H1 (cell line): ENCODE measurements around the gene DDR1. TPM values are rescaled to one million over a fixed set of nuclear protein-coding genes. Genes with fewer than 3 reads are reported as not detected.
"Not testable (repeated sequence)": the region's sequence is repeated elsewhere in the genome, so short reads cannot be mapped to it uniquely, and the experiment has no call there.

Experiments
- CTCF ChIA-PET: fragments of 300-600 bp; sonication (Branson Sonifier 250); formaldehyde crosslinking; loops from one replicate; lab custom pipeline; 2021; ENCODE audit not compliant: partially characterized antibody; lab: Charles Lee
- POLR2A ChIA-PET: fragments of 300-600 bp; sonication (Branson Sonifier 250); formaldehyde crosslinking; loops from one replicate; lab custom pipeline; 2021; ENCODE audit warnings: inconsistent platforms; ENCODE audit not compliant: partially characterized antibody; lab: Charles Lee
- DNase-seq, 2 experiments: peaks; one replicate each; pipeline versions ENCODE4 v3.0.0 to v3.0.0-alpha.2; 2010 to 2022; ENCODE audit warnings: low spot score in 2 of 2, low read depth in 1 of 2, mixed read lengths in 1 of 2
- FAIRE-seq: peaks from 2 replicates; lab custom pipeline; 2011; peaks lifted over from hg19 to GRCh38; lab: Jason Lieb, UNC
- H2AFZ ChIP-seq: 2 replicates; pipeline ENCODE4 v1.8.1; 2012; ENCODE audit warnings: low read length, inconsistent platforms
- H2AK5ac ChIP-seq: 2 replicates; pipeline ENCODE4 v1.6.1; 2013; ENCODE audit warnings: low read depth, low read length
- H2BK120ac ChIP-seq: replicated peaks from 2 replicates; pipeline ENCODE3; 2013; ENCODE audit warnings: low read depth, low read length, inconsistent platforms
- H2BK12ac ChIP-seq: 2 replicates; pipeline ENCODE4 v1.6.1; 2013; ENCODE audit warnings: low read depth, low read length
- H2BK15ac ChIP-seq: 2 replicates; pipeline ENCODE4 v1.6.1; 2013; ENCODE audit warnings: low read length
- H2BK20ac ChIP-seq: 2 replicates; pipeline ENCODE4 v1.6.1; 2013; ENCODE audit warnings: low read length
- H2BK5ac ChIP-seq: 2 replicates; pipeline ENCODE4 v1.6.1; 2013; ENCODE audit warnings: low read depth, low read length
- H3K14ac ChIP-seq: 2 replicates; pipeline ENCODE4 v1.6.1; 2013; ENCODE audit warnings: inconsistent platforms; ENCODE audit not compliant: insufficient read length
- H3K18ac ChIP-seq: 2 replicates; pipeline ENCODE4 v1.6.1; 2013; ENCODE audit warnings: low read length; ENCODE audit errors: extremely low read depth
- H3K23ac ChIP-seq: 2 replicates; pipeline ENCODE4 v1.6.1; 2013; ENCODE audit warnings: inconsistent platforms; ENCODE audit not compliant: insufficient read length
- H3K23me2 ChIP-seq: 2 replicates; pipeline ENCODE4 v1.6.1; 2013; ENCODE audit warnings: low read depth, low read length
- H3K27ac ChIP-seq: 2 replicates; pipeline ENCODE4 v1.6.1; 2011; ENCODE audit warnings: low read depth, low read length, inconsistent platforms
- H3K27me3 ChIP-seq, 4 experiments: replicated peaks in 1 of 4; 1 replicate in 1 of 4; 2 replicates in 3 of 4; pipeline versions ENCODE4 v1.6.1 to v1.8.1; 2011 to 2013; ENCODE audit warnings: low read length in 3 of 4, mild to moderate bottlenecking in 3 of 4, inconsistent platforms in 2 of 4, mixed read lengths in 2 of 4, moderate library complexity in 1 of 4; ENCODE audit not compliant: control insufficient read depth in 3 of 4, insufficient read depth in 3 of 4; ENCODE audit errors: extremely low read depth in 1 of 4
- H3K36me3 ChIP-seq, 4 experiments: 2 replicates each; pipeline versions ENCODE4 v1.6.1 to v1.8.1; 2011 to 2013; ENCODE audit warnings: mild to moderate bottlenecking in 4 of 4, low read length in 3 of 4, moderate library complexity in 2 of 4, control low read depth in 1 of 4, inconsistent platforms in 1 of 4; ENCODE audit not compliant: insufficient read depth in 4 of 4, control insufficient read depth in 2 of 4
- H3K4ac ChIP-seq: replicated peaks from 2 replicates; pipeline ENCODE3; 2013; ENCODE audit warnings: low read length, low read depth, mixed read lengths, inconsistent platforms; ENCODE audit not compliant: insufficient read length
- H3K4me1 ChIP-seq, 4 experiments: replicated peaks in 1 of 4; 1 replicate in 1 of 4; 2 replicates in 3 of 4; pipeline versions ENCODE4 v1.6.1 to v1.8.1; 2011 to 2013; ENCODE audit warnings: low read length in 3 of 4, inconsistent platforms in 2 of 4, mixed read lengths in 1 of 4; ENCODE audit not compliant: insufficient read depth in 4 of 4, control insufficient read depth in 3 of 4
- H3K4me2 ChIP-seq, 2 experiments: 2 replicates each; pipeline versions ENCODE4 v1.6.1 to v1.8.1; 2011 to 2013; ENCODE audit warnings: low read depth in 2 of 2, low read length in 2 of 2, control low read depth in 1 of 2, inconsistent platforms in 1 of 2, mild to moderate bottlenecking in 1 of 2; ENCODE audit not compliant: insufficient read depth in 1 of 2
- H3K4me3 ChIP-seq, 4 experiments: fragments of 200-600, 300-600 bp in 1 of 4; sonication (generic), shearing (Covaris generic), sonication (Bioruptor Twin) in 1 of 4; 2 replicates each; pipeline versions ENCODE4 v1.5.1 to v1.8.1; 2011 to 2016; ENCODE audit warnings: low read length in 4 of 4, low read depth in 3 of 4, control low read depth in 2 of 4, inconsistent platforms in 2 of 4, mild to moderate bottlenecking in 2 of 4, mixed read lengths in 1 of 4, moderate library complexity in 1 of 4; ENCODE audit not compliant: insufficient read depth in 2 of 4; ENCODE audit errors: extremely low read depth in 1 of 4
- H3K56ac ChIP-seq: replicated peaks from 2 replicates; pipeline ENCODE3; 2013; ENCODE audit warnings: low read depth, mild to moderate bottlenecking, mixed read lengths, low read length, inconsistent platforms; ENCODE audit not compliant: insufficient read length
- H3K79me1 ChIP-seq: 2 replicates; pipeline ENCODE4 v1.6.1; 2013; ENCODE audit warnings: low read depth, low read length, control low read depth
- H3K79me2 ChIP-seq, 2 experiments: 2 replicates each; pipeline versions ENCODE4 v1.6.1 to v1.8.1; 2012 to 2013; ENCODE audit warnings: low read length in 2 of 2, mild to moderate bottlenecking in 2 of 2, inconsistent platforms in 1 of 2; ENCODE audit not compliant: insufficient read depth in 2 of 2, control insufficient read depth in 1 of 2
- H3K9ac ChIP-seq, 4 experiments: replicated peaks in 1 of 4; 1 replicate in 1 of 4; 2 replicates in 3 of 4; pipeline versions ENCODE4 v1.6.1 to v1.8.1; 2011 to 2013; ENCODE audit warnings: low read depth in 3 of 4, low read length in 3 of 4, control low read depth in 2 of 4, mild to moderate bottlenecking in 2 of 4, moderate library complexity in 2 of 4, inconsistent platforms in 1 of 4; ENCODE audit errors: extremely low read depth in 1 of 4
- H3K9me3 ChIP-seq, 2 experiments: 2 replicates each; pipeline versions ENCODE4 v1.6.1 to v1.8.1; 2012 to 2013; ENCODE audit warnings: mild to moderate bottlenecking in 2 of 2, moderate library complexity in 2 of 2, control low read depth in 1 of 2, inconsistent platforms in 1 of 2, low read depth in 1 of 2, low read length in 1 of 2, mixed read lengths in 1 of 2; ENCODE audit not compliant: insufficient read depth in 2 of 2
- H4K20me1 ChIP-seq, 2 experiments: replicated peaks in 1 of 2; 2 replicates each; pipeline versions ENCODE3 to v1.8.1; 2011 to 2013; ENCODE audit warnings: inconsistent platforms in 2 of 2, low read length in 2 of 2, mild to moderate bottlenecking in 1 of 2; ENCODE audit not compliant: insufficient read depth in 2 of 2, control insufficient read depth in 1 of 2
- H4K5ac ChIP-seq: 2 replicates; pipeline ENCODE4 v1.6.1; 2013; ENCODE audit warnings: low read length, low read depth, mixed read lengths, inconsistent platforms; ENCODE audit not compliant: insufficient read length
- H4K8ac ChIP-seq: 2 replicates; pipeline ENCODE4 v1.8.0; 2013; ENCODE audit warnings: mild to moderate bottlenecking, moderate library complexity, low read length, inconsistent platforms; ENCODE audit not compliant: insufficient read depth; ENCODE audit errors: extremely low read depth
- H4K91ac ChIP-seq: replicated peaks from 2 replicates; pipeline ENCODE3; 2013; ENCODE audit warnings: low read length, mixed read lengths, inconsistent platforms; ENCODE audit not compliant: insufficient read length
- WGBS, 2 experiments: shearing (Covaris generic) in 1 of 2; methylation state at CpG; one replicate each; pipeline versions ENCODE4 v1.1.6 to v1.1.7; 2013 to 2015; ENCODE audit warnings: low lambda C conversion rate in 2 of 2, mixed read lengths in 2 of 2, inconsistent platforms in 1 of 2, low coverage in 1 of 2, missing lambda C conversion rate in 1 of 2; ENCODE audit not compliant: insufficient replicate concordance in 2 of 2, insufficient coverage in 1 of 2, insufficient read length in 1 of 2; ENCODE audit errors: extremely low coverage in 1 of 2, missing lambda C conversion rate in 1 of 2; 5-methylcytosine and 5-hydroxymethylcytosine counted together
- polyA plus RNA-seq, 7 experiments: library from polyadenylated mRNA; depleted of rRNA in 3 of 7; stranded (reverse) in 5 of 7; unstranded in 2 of 7; fragments of >200 nt in 5 of 7; fragments of 200-250 nt in 2 of 7; gene quantifications; 1 replicate in 5 of 7; 2 replicates in 1 of 7; 4 replicates in 1 of 7; pipeline versions ENCODE4 v1.2.1 to v1.2.3, GENCODE V29; 2011 to 2013; ENCODE audit warnings: missing spikeins in 2 of 7, mixed read lengths in 2 of 7
- total RNA-seq: library from RNA; stranded (reverse); fragmentation: NEBNext Ultra II Directional; extraction: Animal tissue kit (Norgen Biotek cat#: 25700); gene quantifications from 2 replicates; pipeline ENCODE4 v1.2.1, GENCODE V29; 2021

DDR1 gene
- total and polyA plus RNA-seq, 2 of the 8 experiments (the other 6 are each of a cell fraction or from before 2014, with no cell fraction given), result 99.4 to 181 TPM

GRCh38 chr6:30924040-30924627 lies 39.8 kb downstream of the DDR1 start:
- H3K18ac ChIP-seq, H3K56ac ChIP-seq, H3K27ac ChIP-seq, H3K23me2 ChIP-seq, H3K4me2 ChIP-seq, FAIRE-seq, H3K79me2 ChIP-seq, H4K20me1 ChIP-seq, H3K9ac ChIP-seq, H2BK12ac ChIP-seq, DNase-seq, H3K4ac ChIP-seq, H2BK5ac ChIP-seq, H2BK120ac ChIP-seq, H4K5ac ChIP-seq, H3K4me1 ChIP-seq, H4K91ac ChIP-seq, H2BK15ac ChIP-seq, H3K14ac ChIP-seq, H2AK5ac ChIP-seq, H3K23ac ChIP-seq, H3K79me1 ChIP-seq, H4K8ac ChIP-seq, H3K4me3 ChIP-seq, H2BK20ac ChIP-seq, H3K9me3 ChIP-seq, H2AFZ ChIP-seq, H3K27me3 ChIP-seq: not testable (repeated sequence)
- CTCF ChIA-PET, result interaction anchor here (0.7 to 16.0 kb wide), 8 partner anchors 9 to 203 kb away, joined by 3 to 285 read pairs (median 4); partner anchors contain the start of genes MUCL3 and VARS2
- H3K36me3 ChIP-seq, result peaks cover 8 to 47% (median 22%) of the 10 kb centered on the region in 4 experiments; a peak in 7 of 8 replicates
- 88% methylated on average over 4 of the region's 9 CpGs; no CpG with 5 or more reads in 1 of the 2 experiments for WGBS, 2 experiments
- POLR2A ChIA-PET, result interaction anchor here (1.1 to 3.6 kb wide), 5 partner anchors 8 to 20 kb away, joined by 3 to 22 read pairs (median 4); partner anchors contain the start of gene VARS2
